Measurements from ENCODE around the gene CHKA. TPM values are rescaled to one million over a fixed set of nuclear protein-coding genes. Genes with fewer than 3 reads are reported as not detected.

The CHKA gene
- total RNA-seq, 1 experiment from 2014 or later = 63.0 TPM

- Histone ChIP-seq H3K4me1 (ENCODE audit: insufficient read depth, low read length) (no peaks in the 10 kb centered on the region), H2AFZ (ENCODE audit: low read length) (no peak overlapping the region), H3K4ac (ENCODE audit: low read depth, low read length) (no peak overlapping the region), H3T11ph (ENCODE audit: low read length) (no peak overlapping the region), H3K14ac (ENCODE audit: insufficient read depth, low read length) (no peak overlapping the region), H3K27ac (ENCODE audit: insufficient read length, low read depth, low read length) (no peak overlapping the region), H2BK15ac (ENCODE audit: low read depth, low read length) (no peak overlapping the region), H2BK120ac (ENCODE audit: low read depth, low read length, poor library complexity, severe bottlenecking) (no peak overlapping the region), H3K79me1 (ENCODE audit: insufficient read depth, low read depth, low read length, poor library complexity, severe bottlenecking) (peaks cover 3% of the 10 kb centered on the region), H2BK12ac (ENCODE audit: insufficient read length, low read depth, low read length) (no peak overlapping the region), H4K20me1 (ENCODE audit: control insufficient read depth, insufficient read depth, insufficient read length) (no peaks in the 10 kb centered on the region), H3K23ac (ENCODE audit: insufficient read length, low read depth, low read length) (no peak overlapping the region), H2BK5ac (ENCODE audit: insufficient read length, low read length) (no peak overlapping the region), H3K18ac (ENCODE audit: insufficient read length, low read depth, low read length) (no peak overlapping the region), H3K4me2 (ENCODE audit: insufficient read depth, insufficient read length, low read length) (no peak overlapping the region), H4K91ac (ENCODE audit: insufficient read length, low read depth, low read length) (no peak overlapping the region), H4K5ac (ENCODE audit: insufficient read length, low read depth, low read length) (no peak overlapping the region), H3K56ac (ENCODE audit: insufficient read length, low read depth, low read length) (no peak overlapping the region), H3K23me2 (ENCODE audit: insufficient read length, low read depth, low read length, poor library complexity, severe bottlenecking) (no peaks in the 10 kb centered on the region), H2BK20ac (ENCODE audit: low read depth, low read length, poor library complexity, severe bottlenecking) (no peak overlapping the region), H3K27me3 (ENCODE audit: insufficient read depth, low read length) (no peaks in the 10 kb centered on the region), H3K79me2 (ENCODE audit: insufficient read depth, low read length) (no peaks in the 10 kb centered on the region), H4K8ac (replicated peaks; ENCODE audit: insufficient read length, low read depth, low read length) (no peak overlapping the region), H2AK5ac (ENCODE audit: insufficient read length, low read length) (no peak overlapping the region), H3K9me3 (ENCODE audit: control insufficient read depth, low read depth, low read length) (no peaks in the 10 kb centered on the region), H3K9ac (ENCODE audit: extremely low read depth, insufficient read length, low read length) (no peak overlapping the region)
- WGBS (ENCODE audit: extremely low coverage, insufficient read length, low lambda C conversion rate) = no CpG with 5 or more reads among the region's 3 CpGs
- Mint-ChIP-seq H3K4me1 (no peaks in the 10 kb centered on the region), H3K27ac (no peak overlapping the region; a peak in 1 of 7 replicates), H3K36me3 (ENCODE audit: insufficient read depth in 1 of 3, low read depth in 3 of 3) (peaks cover 34 to 86% (median 71%) of the 10 kb centered on the region in 3 experiments), H3K9me3 (no peaks in the 10 kb centered on the region), H3K4me3 (no peak overlapping the region), H3K27me3 (ENCODE audit: low read depth) (no peaks in the 10 kb centered on the region)
- TF ChIP-seq CTCF (conservative IDR thresholded peaks at IDR 0.05) = no peak
- no peak for DNase-seq
Observed at GRCh38 chr11:68071281-68072048, 49.7 kb downstream of the CHKA start.

Measured in H9 (cell line).